Renal pelvis (tissue), 3 donors: Measurements from ENCODE around the gene ARID4A. TPM values are rescaled to one million over a fixed set of nuclear protein-coding genes. Genes with fewer than 3 reads are reported as not detected.

Experiments
- polyA plus RNA-seq, 3 donors: library from polyadenylated mRNA; unstranded; fragments of 120-200 nt; gene quantifications; one replicate each; pipeline ENCODE4 v1.2.1, GENCODE V29; 2013; ENCODE audit not compliant: insufficient read length in 3 of 3

ARID4A gene
- polyA plus RNA-seq, 3 donors: 26.3 to 37.9 (median 34.9) TPM

Other genes with a start within 250 kb of the ARID4A start
- 10 to 100 TPM; 69.9 to 74.2 (median 74.2) TPM for gene ARMH4, start 146.3 kb upstream of the ARID4A start, polyA plus RNA-seq
- gene ACTR10, start 98.4 kb upstream of the ARID4A start, polyA plus RNA-seq: 10 to 100 TPM; 92.6 to 96.6 (median 96.0) TPM
- gene PSMA3, start 53.7 kb upstream of the ARID4A start, polyA plus RNA-seq: 100 to 1,000 TPM; 137 to 167 (median 164) TPM
- gene TOMM20L, start 97.4 kb downstream of the ARID4A start, polyA plus RNA-seq: 1 to 10 TPM; 1.5 to 2.8 (median 2.3) TPM
- gene TIMM9, start 129.0 kb downstream of the ARID4A start, polyA plus RNA-seq: 10 to 100 TPM; 77.1 to 78.4 (median 77.2) TPM
- 10 to 100 TPM; 12.1 to 25.1 (median 21.3) TPM for gene KIAA0586, start 129.2 kb downstream of the ARID4A start, polyA plus RNA-seq